NB4 (cell line): ENCODE measurements around the gene UCHL5.

Experiments used
- DNase-seq: peaks from one replicate; pipeline ENCODE4 v3.0.0; 2010; ENCODE audit warnings: low read depth
- H3K4me3 ChIP-seq: one replicate; pipeline ENCODE4 v1.5.1; 2011; ENCODE audit warnings: mild to moderate bottlenecking, low read depth, low read length, moderate library complexity
- CTCF ChIP-seq: IDR thresholded peaks from one replicate; pipeline ENCODE4 v1.5.1; 2012; ENCODE audit warnings: low read depth, low read length
- MYC ChIP-seq: IDR thresholded peaks from 2 replicates; pipeline ENCODE4 v1.6.1; 2011; ENCODE audit warnings: low read depth, low read length
- POLR2A ChIP-seq: IDR thresholded peaks from 2 replicates; pipeline ENCODE4 v1.6.1; 2011; ENCODE audit warnings: mild to moderate bottlenecking; ENCODE audit not compliant: insufficient read length; ENCODE audit errors: extremely low read depth
- TF ChIP-seq, protein P1 (sequence below): IDR thresholded peaks from 2 replicates; pipeline ENCODE4 v1.6.1; 2011; ENCODE audit warnings: low read depth, low read length

UCHL5 gene

DNA sequence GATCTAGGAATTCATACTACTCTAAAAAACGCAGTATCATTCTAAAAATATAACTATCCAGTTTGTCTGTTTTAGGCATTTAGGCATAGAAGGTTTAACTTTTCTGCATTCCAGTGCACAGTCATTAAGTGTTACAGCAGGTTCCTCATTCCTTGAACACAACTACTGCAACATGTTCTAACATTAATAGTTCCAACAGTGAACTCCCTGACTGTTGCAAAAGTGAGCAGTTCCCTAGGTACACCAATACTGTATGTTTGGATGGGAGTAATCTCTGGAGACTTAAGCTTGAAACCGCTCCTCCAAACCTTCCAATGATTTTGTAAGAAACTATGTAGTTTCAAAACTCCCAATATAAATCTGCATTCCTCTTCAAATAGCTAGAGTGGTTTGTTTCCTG, 46.2 kb downstream of the UCHL5 start:
- DNase-seq: peak; percentile 26
- no peak overlapping the region for H3K4me3 ChIP-seq
- TF ChIP-seq CTCF (no peak), MYC (no peak), POLR2A (no peak)
- TF ChIP-seq, protein P1, sequence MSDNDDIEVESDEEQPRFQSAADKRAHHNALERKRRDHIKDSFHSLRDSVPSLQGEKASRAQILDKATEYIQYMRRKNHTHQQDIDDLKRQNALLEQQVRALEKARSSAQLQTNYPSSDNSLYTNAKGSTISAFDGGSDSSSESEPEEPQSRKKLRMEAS: no peak

GRCh38 chr1:193011406-193011805, 47.8 kb downstream of the UCHL5 start:
- DNase-seq: no peak
- TF ChIP-seq POLR2A (no peak), CTCF (no peak), MYC (no peak)
- TF ChIP-seq, protein P1: no peak
- no peak overlapping the region for H3K4me3 ChIP-seq

- TF ChIP-seq, protein P1: no peak
- TF ChIP-seq CTCF: no peak
- TF ChIP-seq POLR2A: no peak
- no peak for TF ChIP-seq MYC
- DNase-seq: no peak
- H3K4me3 ChIP-seq: no peak overlapping the region
Observed at GRCh38 chr1:193009501-193009900, 49.7 kb downstream of the UCHL5 start.

- H3K4me3 ChIP-seq: no peak overlapping the region
- TF ChIP-seq POLR2A (no peak), CTCF (no peak), MYC (no peak)
- TF ChIP-seq, protein P1: no peak
- no peak for DNase-seq
Observed at GRCh38 chr1:193005785-193006184, 53.4 kb downstream of the UCHL5 start.

DNA sequence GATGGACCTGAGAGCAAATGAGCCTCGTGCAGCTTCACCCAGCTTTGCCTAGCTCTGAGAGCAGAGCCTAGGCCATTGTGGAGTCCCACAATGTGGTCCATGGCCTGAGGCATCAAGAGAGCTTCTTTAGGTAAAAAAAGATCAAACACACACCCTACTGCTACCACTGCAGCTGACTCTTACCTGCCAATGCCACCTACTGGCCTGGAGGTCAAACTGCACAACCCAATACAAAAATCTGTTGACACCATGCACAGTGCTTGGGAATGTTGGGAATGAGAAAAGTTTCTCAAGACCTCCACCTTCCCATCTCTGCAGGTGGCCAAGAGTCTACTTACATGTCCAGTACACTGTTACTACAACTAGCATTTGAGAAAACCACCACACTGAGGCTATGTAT, 60.6 kb downstream of the UCHL5 start:
- TF ChIP-seq, protein P1: no peak
- no peak for TF ChIP-seq MYC
- peak; percentile 24 for TF ChIP-seq CTCF
- no peak for TF ChIP-seq POLR2A
- DNase-seq: no peak
- H3K4me3 ChIP-seq: no peak overlapping the region

DNA sequence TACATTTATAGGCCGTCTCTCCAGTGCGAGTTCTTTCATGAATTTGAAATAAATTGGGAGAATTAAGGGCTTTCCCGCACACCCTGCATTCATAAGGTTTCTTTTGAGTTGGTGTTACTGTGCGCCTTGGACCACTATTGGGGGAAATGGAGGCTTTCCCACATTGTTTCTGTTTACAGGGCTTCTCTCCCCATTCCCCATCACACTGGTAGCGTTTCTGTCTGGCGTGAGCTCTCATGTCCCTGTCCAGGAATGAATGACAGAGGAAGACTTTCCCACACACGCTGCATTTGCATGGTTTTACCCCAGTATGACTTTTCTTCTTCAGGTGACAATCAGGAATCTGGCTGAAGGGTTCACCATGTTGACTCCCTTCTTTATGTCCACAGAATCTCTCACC, 65.0 kb downstream of the UCHL5 start:
- TF ChIP-seq, protein P1: no peak
- no peak for TF ChIP-seq CTCF
- no peak for TF ChIP-seq MYC
- TF ChIP-seq POLR2A: no peak
- DNase-seq: no peak

More for the DNA sequence above, 65.0 kb downstream of the UCHL5 start:
- H3K4me3 ChIP-seq: no peak overlapping the region
